Measurements from ENCODE around the gene AMN. TPM values are rescaled to one million over a fixed set of nuclear protein-coding genes. Genes with fewer than 3 reads are reported as not detected.

Gene AMN
- total RNA-seq, 1 donor from 2014 or later = 0.06 TPM

DNA sequence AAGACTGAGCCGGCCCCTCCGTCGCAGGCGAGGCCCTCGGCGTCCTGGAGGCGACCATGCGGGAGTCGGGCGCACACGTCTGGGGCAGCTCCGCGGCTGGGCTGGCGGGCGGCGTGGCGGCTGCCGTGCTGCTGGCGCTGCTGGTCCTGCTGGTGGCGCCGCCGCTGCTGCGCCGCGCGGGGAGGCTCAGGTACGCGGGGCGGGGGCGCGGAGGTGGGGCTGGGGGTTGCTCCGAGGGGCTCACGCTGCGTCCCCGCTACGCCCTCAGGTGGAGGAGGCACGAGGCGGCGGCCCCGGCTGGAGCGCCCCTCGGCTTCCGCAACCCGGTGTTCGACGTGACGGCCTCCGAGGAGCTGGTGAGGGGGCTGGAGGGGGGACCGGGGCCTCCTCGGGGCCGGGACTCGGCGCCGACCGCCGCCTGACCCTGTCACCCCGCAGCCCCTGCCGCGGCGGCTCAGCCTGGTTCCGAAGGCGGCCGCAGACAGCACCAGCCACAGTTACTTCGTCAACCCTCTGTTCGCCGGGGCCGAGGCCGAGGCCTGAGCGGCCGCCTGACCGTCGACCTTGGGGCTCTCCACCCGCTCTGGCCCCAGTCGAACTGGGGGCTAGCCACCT, 7.8 kb downstream of the AMN start:
- no peak for DNase-seq (ENCODE audit: low read depth)
- H3K4me3 ChIP-seq (ENCODE audit: low read depth, low read length) = no peak overlapping the region
- TF ChIP-seq, protein P1, sequence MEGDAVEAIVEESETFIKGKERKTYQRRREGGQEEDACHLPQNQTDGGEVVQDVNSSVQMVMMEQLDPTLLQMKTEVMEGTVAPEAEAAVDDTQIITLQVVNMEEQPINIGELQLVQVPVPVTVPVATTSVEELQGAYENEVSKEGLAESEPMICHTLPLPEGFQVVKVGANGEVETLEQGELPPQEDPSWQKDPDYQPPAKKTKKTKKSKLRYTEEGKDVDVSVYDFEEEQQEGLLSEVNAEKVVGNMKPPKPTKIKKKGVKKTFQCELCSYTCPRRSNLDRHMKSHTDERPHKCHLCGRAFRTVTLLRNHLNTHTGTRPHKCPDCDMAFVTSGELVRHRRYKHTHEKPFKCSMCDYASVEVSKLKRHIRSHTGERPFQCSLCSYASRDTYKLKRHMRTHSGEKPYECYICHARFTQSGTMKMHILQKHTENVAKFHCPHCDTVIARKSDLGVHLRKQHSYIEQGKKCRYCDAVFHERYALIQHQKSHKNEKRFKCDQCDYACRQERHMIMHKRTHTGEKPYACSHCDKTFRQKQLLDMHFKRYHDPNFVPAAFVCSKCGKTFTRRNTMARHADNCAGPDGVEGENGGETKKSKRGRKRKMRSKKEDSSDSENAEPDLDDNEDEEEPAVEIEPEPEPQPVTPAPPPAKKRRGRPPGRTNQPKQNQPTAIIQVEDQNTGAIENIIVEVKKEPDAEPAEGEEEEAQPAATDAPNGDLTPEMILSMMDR (conservative IDR thresholded peaks at IDR 0.05; ENCODE audit: low read depth, low read length) = no peak

DNA sequence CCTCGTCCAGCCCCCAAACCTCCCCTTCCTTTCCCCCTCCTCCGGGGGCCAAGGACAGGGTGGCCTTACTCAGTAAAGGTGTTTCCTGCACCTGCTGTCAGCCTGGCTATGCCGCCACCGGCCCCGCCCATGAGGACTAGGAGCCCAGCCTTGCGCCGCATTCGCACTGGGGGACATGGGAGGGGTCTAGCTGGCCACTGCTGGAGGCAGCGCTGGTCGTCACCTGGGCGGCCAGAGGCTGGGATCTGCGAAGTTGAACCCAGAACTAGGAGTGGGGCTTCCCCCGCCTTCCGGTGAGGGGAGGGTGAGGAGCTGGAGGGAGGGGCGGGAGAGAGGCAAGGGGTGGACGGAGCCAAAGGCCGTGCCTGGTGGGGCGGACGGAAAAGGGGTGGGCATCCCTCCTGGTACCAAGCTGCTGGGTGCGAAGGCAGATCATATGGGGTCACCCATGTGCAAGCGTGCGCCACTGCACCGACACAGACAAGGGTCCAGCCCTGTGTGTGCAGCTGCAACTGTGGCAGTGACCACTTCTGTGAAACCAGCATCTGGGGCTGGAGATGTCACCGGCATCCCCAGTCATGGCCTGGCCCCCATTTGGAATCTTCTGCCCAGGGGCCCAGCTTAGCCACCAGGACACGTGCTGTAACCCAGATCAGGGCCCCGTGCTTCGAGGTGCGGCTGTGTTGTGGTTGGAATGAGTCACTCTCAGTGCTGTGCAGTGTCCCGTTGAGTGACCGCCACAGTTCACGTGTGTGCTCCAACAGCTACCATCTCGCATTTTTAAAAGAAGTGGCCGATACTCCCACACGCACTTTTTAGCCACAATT, 8.5 kb downstream of the AMN start:
- DNase-seq (ENCODE audit: low read depth) = peak; percentile 15
- no peak overlapping the region for H3K4me3 ChIP-seq (ENCODE audit: low read depth, low read length)
- TF ChIP-seq, protein P1 (conservative IDR thresholded peaks at IDR 0.05; ENCODE audit: low read depth, low read length) = no peak

GRCh38 chr14:102931580-102932285, 9.3 kb downstream of the AMN start:
- TF ChIP-seq, protein P1 (conservative IDR thresholded peaks at IDR 0.05; ENCODE audit: low read depth, low read length) = no peak
- no peak for DNase-seq (ENCODE audit: low read depth)
- no peak overlapping the region for H3K4me3 ChIP-seq (ENCODE audit: low read depth, low read length)

- no peak overlapping the region for H3K4me3 ChIP-seq (ENCODE audit: low read depth, low read length)
- TF ChIP-seq, protein P1 (conservative IDR thresholded peaks at IDR 0.05; ENCODE audit: low read depth, low read length) = no peak
- DNase-seq (ENCODE audit: low read depth) = no peak
Measured at GRCh38 chr14:102932484-102933248, 10.2 kb downstream of the AMN start.

DNA sequence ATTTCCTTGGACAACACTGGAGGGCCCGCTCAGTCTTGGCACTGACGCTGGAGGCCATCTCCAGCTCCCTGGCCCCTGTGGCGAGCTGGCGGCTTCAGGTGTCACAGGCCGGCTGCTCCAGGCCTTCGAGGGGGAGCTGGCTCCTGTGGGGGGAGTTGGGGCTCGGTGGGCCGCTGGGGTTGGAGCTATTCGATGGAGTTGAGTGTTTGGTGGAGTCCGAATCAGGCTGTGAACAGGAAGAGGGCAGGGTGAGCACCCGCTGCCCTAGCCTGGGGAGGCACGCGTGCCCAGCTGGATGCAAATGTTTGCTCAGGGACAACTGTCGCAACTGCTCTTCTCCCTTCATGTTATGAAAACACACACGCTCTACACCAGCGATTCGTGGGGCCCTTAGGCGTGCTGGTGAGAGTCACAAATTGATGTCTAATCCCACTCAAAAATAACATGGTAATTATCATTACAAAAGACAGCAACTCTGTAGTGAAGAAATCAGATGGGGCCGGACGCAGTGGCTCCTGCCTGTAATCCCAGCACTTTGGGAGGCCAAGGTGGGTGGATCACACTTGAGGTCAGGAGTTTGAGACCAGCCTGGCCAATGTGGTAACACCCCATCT, 11.3 kb downstream of the AMN start:
- TF ChIP-seq, protein P1 (conservative IDR thresholded peaks at IDR 0.05; ENCODE audit: low read depth, low read length) = no peak
- no peak for DNase-seq (ENCODE audit: low read depth)
- no peak overlapping the region for H3K4me3 ChIP-seq (ENCODE audit: low read depth, low read length)

- H3K4me3 ChIP-seq (ENCODE audit: low read depth, low read length) = no peak overlapping the region
- TF ChIP-seq, protein P1 (conservative IDR thresholded peaks at IDR 0.05; ENCODE audit: low read depth, low read length) = no peak
- no peak for DNase-seq (ENCODE audit: low read depth)
Measured at GRCh38 chr14:102935756-102936155, 13.3 kb downstream of the AMN start.

All from epithelial cell of proximal tubule (primary cell).